Activated CD4-positive, alpha-beta memory T cell treated with anti-CD3 and anti-CD28 coated beads for 36 hours (primary cell): ENCODE results near the gene ENTPD7. TPM values are rescaled to one million over a fixed set of nuclear protein-coding genes. Genes with fewer than 3 reads are reported as not detected.
"Not testable (repeated sequence)": the region's sequence is repeated elsewhere in the genome, so short reads cannot be mapped to it uniquely, and the experiment has no call there.

Experiments used
- CTCF ChIA-PET: fragments of 350-600 bp; sonication (Branson Sonifier 250); formaldehyde crosslinking; loops from one replicate; lab custom pipeline; 2021; ENCODE audit warnings: antibody characterized with exemption, inconsistent platforms; lab: Charles Lee
- POLR2A ChIA-PET: fragments of 350-600 bp; sonication (Branson Sonifier 250); formaldehyde crosslinking; loops from one replicate; lab custom pipeline; 2021; ENCODE audit warnings: antibody characterized with exemption; lab: Charles Lee
- DNase-seq: peaks from one replicate; pipeline ENCODE4 v3.0.0-alpha.2; 2020
- H3K27ac Mint-ChIP-seq: one replicate; pipeline ENCODE4 v1.8.0; 2021; ENCODE audit warnings: mixed read lengths
- H3K27me3 Mint-ChIP-seq: one replicate; pipeline ENCODE4 v1.8.0; 2021; ENCODE audit warnings: mixed read lengths
- H3K36me3 Mint-ChIP-seq: one replicate; pipeline ENCODE4 v1.8.0; 2021; ENCODE audit warnings: mixed read lengths
- H3K4me1 Mint-ChIP-seq: one replicate; pipeline ENCODE4 v1.8.0; 2021; ENCODE audit warnings: low read depth, mixed read lengths
- H3K4me3 Mint-ChIP-seq: one replicate; pipeline ENCODE4 v1.8.0; 2021; ENCODE audit warnings: mild to moderate bottlenecking, mixed read lengths
- H3K9me3 Mint-ChIP-seq: one replicate; pipeline ENCODE4 v1.8.0; 2021; ENCODE audit warnings: mixed read lengths
- intact Hi-C: fragments of 100-400 bp; cut with micrococcal nuclease; formaldehyde crosslinking; loops from one replicate; pipeline ENCODE4 v1.15.1; 2023
- total RNA-seq, 2 experiments: library from RNA; stranded (reverse); gene quantifications; one replicate each; pipeline ENCODE4 v1.2.3, GENCODE V29; 2021

The ENTPD7 gene
- total RNA-seq, 2 experiments from 2014 or later = 3.0 to 3.3 TPM

DNA sequence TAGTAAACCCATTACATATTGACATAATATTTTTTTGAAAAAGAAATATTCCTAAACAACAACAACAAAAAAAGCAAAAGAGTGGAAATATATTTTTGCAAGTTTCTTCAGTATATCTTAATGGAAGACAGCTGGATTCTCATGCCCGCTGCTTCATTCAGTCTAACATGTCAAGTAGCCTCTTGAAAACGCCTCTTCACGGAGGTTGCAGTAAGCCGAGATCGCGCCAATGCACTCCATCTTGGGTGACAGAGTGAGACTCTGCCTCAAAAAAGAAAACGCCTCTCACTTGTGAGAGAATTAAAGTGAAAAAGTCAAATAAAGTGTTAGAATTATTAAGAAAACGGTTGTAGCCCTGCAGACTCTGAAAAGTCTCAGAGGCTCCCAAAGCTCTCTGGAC, 74.1 kb downstream of the ENTPD7 start:
- peak overlapping the region; percentile 61 for H3K4me3 Mint-ChIP-seq
- H3K4me1 Mint-ChIP-seq = peaks cover 33% of the 10 kb centered on the region
- ChIA-PET CTCF (interaction anchor here (1.3 to 2.7 kb wide), 4 partner anchors 10 to 173 kb away, joined by 3 to 9 read pairs (median 4); no protein-coding TSS in a partner anchor), POLR2A (interaction anchor here (1.5 to 3.1 kb wide), 3 partner anchors 8 to 113 kb away, joined by 4 to 20 read pairs (median 11); partner anchors contain the start of gene SLC25A28)
- intact Hi-C loops = loop anchor here (10.0 kb wide), 1 partner anchor 1599 kb away; the partner anchor contains the start of gene R3HCC1L
- no peaks in the 10 kb centered on the region for H3K9me3 Mint-ChIP-seq
- H3K27me3 Mint-ChIP-seq = no peaks in the 10 kb centered on the region
- no peak for DNase-seq
- H3K36me3 Mint-ChIP-seq = peaks cover 42% of the 10 kb centered on the region
- no peak overlapping the region for H3K27ac Mint-ChIP-seq

- H3K36me3 Mint-ChIP-seq = peaks cover 44% of the 10 kb centered on the region
- ChIA-PET POLR2A (interaction anchor here (3.1 kb wide), 1 partner anchor 113 kb away, joined by 20 read pairs; the partner anchor contains the start of gene SLC25A28), CTCF (interaction anchor here (1.3 to 2.7 kb wide), 2 partner anchors 9 to 174 kb away, joined by 3 to 9 read pairs; no protein-coding TSS in a partner anchor)
- not testable (repeated sequence) for H3K27me3 Mint-ChIP-seq, DNase-seq, H3K9me3 Mint-ChIP-seq, H3K4me3 Mint-ChIP-seq, H3K27ac Mint-ChIP-seq
- peaks cover 29% of the 10 kb centered on the region for H3K4me1 Mint-ChIP-seq
- intact Hi-C loops = loop anchor here (10.0 kb wide), 1 partner anchor 1599 kb away; the partner anchor contains the start of gene R3HCC1L
Observed at GRCh38 chr10:99734111-99734510, 74.8 kb downstream of the ENTPD7 start.

- CTCF ChIA-PET = interaction anchor here (1.1 to 1.7 kb wide), 2 partner anchors 37 to 105 kb away, joined by 5 to 8 read pairs; no protein-coding TSS in a partner anchor
- Mint-ChIP-seq H3K27ac (no peak overlapping the region), H3K4me1 (peaks cover 25% of the 10 kb centered on the region), H3K27me3 (no peaks in the 10 kb centered on the region), H3K36me3 (peaks cover 83% of the 10 kb centered on the region), H3K4me3 (no peak overlapping the region), H3K9me3 (peaks cover 14% of the 10 kb centered on the region)
- no peak for DNase-seq
- intact Hi-C loops = no loop called here
- POLR2A ChIA-PET = interaction anchor here (2.5 kb wide), 1 partner anchor 8 kb away, joined by 11 read pairs; the partner anchor contains the start of genes COX15 and CUTC
Observed at GRCh38 chr10:99740260-99740659, 81.0 kb downstream of the ENTPD7 start.

DNA sequence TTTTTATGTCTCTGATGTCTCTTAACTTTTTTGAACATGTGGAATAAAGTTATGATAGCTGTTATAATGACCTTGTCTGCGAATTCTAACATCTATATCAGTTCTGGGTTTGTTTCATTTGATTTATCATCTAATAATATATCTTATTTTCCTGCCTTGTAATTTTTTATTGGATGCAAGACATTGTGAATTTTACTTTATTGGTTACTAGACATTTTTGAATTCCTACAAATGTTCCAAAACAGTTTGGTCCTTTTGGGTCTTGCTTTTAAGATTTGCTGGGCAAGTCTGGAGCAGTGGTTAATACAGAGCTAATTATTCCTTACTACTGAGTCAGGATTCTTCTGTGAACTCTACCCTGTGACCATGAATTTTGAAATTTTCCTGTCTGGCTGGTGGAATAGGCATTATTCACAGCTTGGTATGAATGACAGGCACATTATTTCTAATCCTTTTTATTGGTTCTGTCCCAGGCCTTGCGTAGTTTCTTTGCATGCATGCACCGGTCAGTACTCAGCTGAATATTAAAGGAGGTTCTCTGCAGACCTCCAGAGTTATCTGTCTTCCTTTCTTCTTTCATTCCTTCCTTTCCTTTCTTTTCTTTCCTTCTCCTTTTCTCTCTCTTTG, 81.7 kb downstream of the ENTPD7 start:
- Mint-ChIP-seq H3K9me3 (peaks cover 14% of the 10 kb centered on the region), H3K4me3 (no peak overlapping the region), H3K36me3 (peaks cover 85% of the 10 kb centered on the region), H3K27me3 (no peaks in the 10 kb centered on the region), H3K27ac (no peak overlapping the region), H3K4me1 (peaks cover 21% of the 10 kb centered on the region)
- ChIA-PET POLR2A (interaction anchor here (2.5 kb wide), 1 partner anchor 9 kb away, joined by 11 read pairs; the partner anchor contains the start of genes COX15 and CUTC), CTCF (interaction anchor here (0.7 to 1.1 kb wide), 2 partner anchors 10 to 180 kb away, joined by 3 read pairs; no protein-coding TSS in a partner anchor)
- no peak for DNase-seq
- intact Hi-C loops = no loop called here

GRCh38 chr10:99742254-99742653, 82.9 kb downstream of the ENTPD7 start:
- Mint-ChIP-seq H3K9me3 (peaks cover 14% of the 10 kb centered on the region), H3K36me3 (peaks cover 80% of the 10 kb centered on the region), H3K4me3 (no peak overlapping the region), H3K27me3 (no peaks in the 10 kb centered on the region), H3K27ac (no peak overlapping the region), H3K4me1 (peaks cover 20% of the 10 kb centered on the region)
- CTCF ChIA-PET = interaction anchor here (1.1 to 1.8 kb wide), 2 partner anchors 10 to 182 kb away, joined by 3 to 9 read pairs; partner anchors contain the start of genes COX15 and CUTC
- POLR2A ChIA-PET = interaction anchor here (2.5 kb wide), 1 partner anchor 10 kb away, joined by 11 read pairs; the partner anchor contains the start of genes COX15 and CUTC
- intact Hi-C loops = no loop called here
- no peak for DNase-seq

DNA sequence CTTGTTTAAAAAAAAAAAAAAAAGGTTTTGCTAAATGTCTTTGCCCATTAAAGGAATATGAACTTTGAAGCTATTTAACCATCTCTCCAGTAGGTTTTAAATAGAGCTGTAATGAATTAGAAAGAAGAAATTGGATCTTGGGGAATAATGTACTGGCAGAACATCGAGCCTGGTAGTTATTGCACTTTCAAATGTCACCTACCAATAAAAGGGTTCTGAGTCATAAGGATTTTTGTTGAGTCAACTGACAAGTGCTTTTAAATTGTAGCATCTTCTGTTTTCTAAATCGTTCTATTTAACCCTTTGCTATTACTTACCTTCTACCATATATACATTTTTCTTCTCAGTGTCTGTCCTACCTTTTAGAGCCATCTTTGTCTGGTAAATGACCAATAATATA, 83.4 kb downstream of the ENTPD7 start:
- ChIA-PET POLR2A (interaction anchor here (1.1 kb wide), 1 partner anchor 10 kb away, joined by 3 read pairs; the partner anchor contains the start of genes COX15 and CUTC), CTCF (interaction anchor here (1.8 kb wide), 1 partner anchor 10 kb away, joined by 9 read pairs; the partner anchor contains the start of genes COX15 and CUTC)
- intact Hi-C loops = no loop called here
- Mint-ChIP-seq H3K36me3 (peaks cover 76% of the 10 kb centered on the region), H3K4me3 (no peak overlapping the region), H3K27ac (no peak overlapping the region), H3K9me3 (peaks cover 14% of the 10 kb centered on the region), H3K27me3 (no peaks in the 10 kb centered on the region), H3K4me1 (peaks cover 16% of the 10 kb centered on the region)
- no peak for DNase-seq

DNA sequence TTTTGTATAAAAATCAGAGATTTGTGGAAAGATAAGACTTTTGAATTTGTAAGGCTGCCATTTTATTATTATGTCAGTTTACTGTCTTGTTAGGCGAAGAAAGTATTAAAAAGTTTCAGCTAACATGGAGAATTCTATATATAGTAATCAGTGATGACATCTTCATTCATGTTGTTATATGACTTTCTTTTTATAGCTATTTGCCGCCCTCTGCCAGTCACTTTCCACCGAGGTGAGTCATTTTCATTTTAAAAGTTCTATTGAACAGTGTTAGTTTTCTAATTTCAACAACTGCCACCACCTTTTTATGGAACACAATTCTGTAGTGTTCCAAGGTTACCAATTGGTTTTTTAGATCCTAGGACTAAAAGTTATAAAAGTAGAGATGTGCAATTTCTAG, 84.5 kb downstream of the ENTPD7 start:
- Mint-ChIP-seq H3K27ac (no peak overlapping the region), H3K27me3 (no peaks in the 10 kb centered on the region), H3K4me1 (peaks cover 16% of the 10 kb centered on the region), H3K36me3 (peaks cover 72% of the 10 kb centered on the region), H3K9me3 (peaks cover 14% of the 10 kb centered on the region), H3K4me3 (no peak overlapping the region)
- POLR2A ChIA-PET = interaction anchor here (1.1 kb wide), 1 partner anchor 11 kb away, joined by 3 read pairs; the partner anchor contains the start of genes COX15 and CUTC
- CTCF ChIA-PET = interaction anchor here (0.9 to 1.8 kb wide), 2 partner anchors 11 to 183 kb away, joined by 4 to 9 read pairs; partner anchors contain the start of genes COX15 and CUTC
- DNase-seq = no peak
- intact Hi-C loops = no loop called here

DNA sequence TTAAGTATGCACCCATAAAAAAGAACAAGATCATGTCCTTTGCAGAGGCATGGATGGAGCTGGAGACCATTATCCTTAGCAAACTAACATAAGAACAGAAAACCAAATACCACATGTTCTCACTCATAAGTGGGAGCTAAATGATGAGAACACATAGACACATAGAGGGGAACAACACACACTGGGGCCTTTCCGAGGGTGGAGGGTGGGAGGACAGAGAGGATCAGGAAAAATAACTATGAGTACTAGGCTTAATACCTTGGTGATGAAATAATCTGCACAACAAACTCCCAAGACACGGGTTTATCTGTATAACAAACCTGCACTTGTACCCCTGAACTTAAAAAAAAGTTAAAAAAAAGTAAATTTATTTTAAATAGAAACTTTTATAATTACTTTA, 86.9 kb downstream of the ENTPD7 start:
- H3K27ac Mint-ChIP-seq, DNase-seq, H3K9me3 Mint-ChIP-seq, CTCF ChIA-PET, POLR2A ChIA-PET, intact Hi-C loops, H3K27me3 Mint-ChIP-seq, H3K4me3 Mint-ChIP-seq: not testable (repeated sequence)
- Mint-ChIP-seq H3K36me3 (peaks cover 59% of the 10 kb centered on the region), H3K4me1 (peaks cover 16% of the 10 kb centered on the region)

DNA sequence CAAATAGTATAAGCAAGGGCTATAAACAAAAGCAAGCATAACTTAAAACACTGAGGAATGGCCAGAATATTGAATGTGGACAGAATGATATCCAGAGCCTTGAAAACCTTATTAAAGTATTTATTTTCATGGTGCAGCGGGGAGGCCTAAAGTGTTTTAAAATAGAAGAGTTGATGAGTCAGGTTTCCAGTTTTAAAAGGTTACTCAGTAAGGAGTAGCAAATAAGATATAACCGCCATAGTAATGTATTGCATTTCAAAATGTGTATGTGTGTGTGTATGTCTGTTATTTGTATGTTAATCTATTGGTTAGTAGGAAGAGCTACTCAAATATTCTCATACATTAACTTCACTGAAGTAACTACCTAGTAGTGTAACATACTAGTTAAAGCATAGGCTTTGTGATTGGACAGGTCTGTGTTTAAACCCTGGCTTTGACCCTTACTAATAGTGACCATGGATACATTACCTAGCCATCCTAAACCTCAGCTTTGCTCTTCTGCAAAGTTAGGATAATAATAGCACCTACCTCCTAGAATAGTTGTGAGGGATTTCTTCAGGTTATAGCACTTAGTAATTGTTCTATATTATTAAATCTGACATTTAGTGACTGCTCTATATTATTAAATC, 89.6 kb downstream of the ENTPD7 start:
- Mint-ChIP-seq H3K36me3 (peaks cover 41% of the 10 kb centered on the region), H3K4me1 (no peaks in the 10 kb centered on the region), H3K4me3 (no peak overlapping the region), H3K27me3 (no peaks in the 10 kb centered on the region), H3K9me3 (no peaks in the 10 kb centered on the region), H3K27ac (no peak overlapping the region)
- intact Hi-C loops = no loop called here
- POLR2A ChIA-PET = interaction anchor here (1.2 kb wide), 1 partner anchor 17 kb away, joined by 3 read pairs; the partner anchor contains the start of genes COX15 and CUTC
- no peak for DNase-seq
- CTCF ChIA-PET = no interaction called here

- DNase-seq = no peak
- no peak overlapping the region for H3K4me3 Mint-ChIP-seq
- no peaks in the 10 kb centered on the region for H3K4me1 Mint-ChIP-seq
- ChIA-PET POLR2A (no interaction called here), CTCF (no interaction called here)
- H3K27me3 Mint-ChIP-seq = no peaks in the 10 kb centered on the region
- H3K9me3 Mint-ChIP-seq = no peaks in the 10 kb centered on the region
- intact Hi-C loops = no loop called here
- H3K36me3 Mint-ChIP-seq = peaks cover 39% of the 10 kb centered on the region
- no peak overlapping the region for H3K27ac Mint-ChIP-seq
Observed at GRCh38 chr10:99750641-99751040, 91.3 kb downstream of the ENTPD7 start.

DNA sequence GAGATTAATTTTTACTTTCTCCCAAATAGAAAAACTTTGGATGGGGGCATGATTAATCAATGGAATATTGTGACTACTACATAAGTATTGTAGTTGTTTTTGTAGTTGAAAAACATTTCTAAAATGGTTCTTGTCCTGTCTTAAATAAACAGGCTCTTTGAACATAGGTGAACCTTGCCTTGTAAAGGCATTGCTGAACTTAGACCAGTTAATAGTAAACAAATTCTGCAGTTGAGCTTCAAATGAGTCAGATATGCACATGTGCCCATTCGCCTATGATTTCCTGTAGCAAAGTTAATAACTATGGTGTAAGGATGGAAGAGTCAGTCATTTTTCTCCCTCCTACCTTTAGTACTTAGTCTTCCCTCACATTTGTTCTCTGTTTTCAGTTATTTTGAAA, 95.4 kb downstream of the ENTPD7 start:
- POLR2A ChIA-PET = no interaction called here
- no peak for DNase-seq
- peaks cover 57% of the 10 kb centered on the region for H3K36me3 Mint-ChIP-seq
- CTCF ChIA-PET = no interaction called here
- no peak overlapping the region for H3K4me3 Mint-ChIP-seq
- no peaks in the 10 kb centered on the region for H3K4me1 Mint-ChIP-seq
- no peaks in the 10 kb centered on the region for H3K9me3 Mint-ChIP-seq
- H3K27me3 Mint-ChIP-seq = no peaks in the 10 kb centered on the region
- H3K27ac Mint-ChIP-seq = no peak overlapping the region
- intact Hi-C loops = no loop called here
